Muscle of back (tissue), 11 donors: ENCODE results near the gene ST7. TPM values are rescaled to one million over a fixed set of nuclear protein-coding genes. Genes with fewer than 3 reads are reported as not detected.
A peak's percentile ranks its signal among the peaks of the same experiment; 100 is the strongest.

ENCODE experiments used
- DNase-seq, 3 donors: peaks; one replicate each; pipeline versions ENCODE4 v3.0.0 to v3.0.0-alpha.2; 2013
- polyA plus RNA-seq, 10 donors: library from polyadenylated mRNA; unstranded; fragments of 120-200 nt; gene quantifications; one replicate each; pipeline ENCODE4 v1.2.1, GENCODE V29; 2013; ENCODE audit not compliant: insufficient read length in 10 of 10

Gene ST7
- polyA plus RNA-seq, 10 donors: 13.8 to 23.3 (median 16.7) TPM

DNA sequence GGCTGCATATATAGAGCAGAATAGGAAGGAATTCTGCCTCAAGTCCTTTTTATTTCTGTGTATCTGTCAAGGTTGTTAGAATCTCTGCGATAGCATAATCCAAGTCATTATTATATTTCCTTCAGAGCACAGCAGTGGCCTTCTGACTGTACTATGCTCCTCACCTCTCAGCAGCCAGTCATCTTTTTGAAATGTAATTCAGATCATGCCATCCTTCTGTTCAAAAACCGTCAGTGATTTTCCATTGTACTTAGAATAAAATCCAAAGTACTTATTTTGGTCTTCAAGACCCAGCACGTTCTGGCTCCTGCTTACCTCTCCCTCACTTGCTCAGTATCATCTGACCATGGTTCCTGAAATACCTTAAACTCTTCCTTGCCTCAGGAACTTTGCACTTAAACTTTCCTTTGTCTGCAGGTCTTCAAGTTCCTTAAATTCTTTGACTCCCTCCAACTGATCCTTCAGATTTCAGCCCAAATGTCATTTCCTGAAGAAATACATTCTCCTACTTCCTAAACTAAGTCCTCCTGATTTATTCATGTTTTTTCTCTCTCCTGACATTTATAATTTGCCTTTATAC is 112.4 kb downstream of the ST7 start:
- no peak for DNase-seq

- no peak for DNase-seq
These were observed 113.4 kb downstream of the ST7 start for GRCh38 chr7:117066668-117067067.

- no peak for DNase-seq
These were observed 114.0 kb downstream of the ST7 start for GRCh38 chr7:117067340-117067739.

DNA sequence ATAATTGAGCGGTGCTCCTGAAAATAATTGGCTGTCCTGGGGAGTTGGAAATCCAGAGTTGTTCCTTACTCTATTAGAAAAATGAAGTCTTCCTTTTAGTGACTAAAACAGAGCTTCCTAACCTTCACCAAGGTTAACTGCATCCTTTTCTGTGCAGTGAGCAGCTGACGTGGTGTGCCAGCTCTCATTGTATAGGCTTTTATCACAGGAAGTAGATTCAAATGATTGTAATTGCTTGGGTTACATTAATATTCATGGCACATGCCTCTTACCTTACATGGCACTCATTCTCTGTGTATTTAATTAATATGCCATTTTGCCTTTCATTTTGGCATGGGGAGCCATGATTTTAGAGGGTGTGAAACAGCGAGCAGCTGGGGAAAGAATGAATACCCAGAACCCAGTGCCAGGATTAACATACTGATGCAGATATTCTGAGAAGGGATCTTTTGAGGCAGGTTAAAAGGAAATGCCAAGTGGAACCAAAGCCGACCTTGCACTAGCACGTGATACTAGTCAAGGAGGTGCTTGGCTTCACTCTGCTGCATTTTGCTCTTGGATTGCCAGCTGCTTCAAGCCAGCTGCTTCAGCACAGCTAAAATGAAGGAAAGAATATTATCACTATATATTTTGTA is 115.3 kb downstream of the ST7 start:
- DNase-seq: no peak

DNA sequence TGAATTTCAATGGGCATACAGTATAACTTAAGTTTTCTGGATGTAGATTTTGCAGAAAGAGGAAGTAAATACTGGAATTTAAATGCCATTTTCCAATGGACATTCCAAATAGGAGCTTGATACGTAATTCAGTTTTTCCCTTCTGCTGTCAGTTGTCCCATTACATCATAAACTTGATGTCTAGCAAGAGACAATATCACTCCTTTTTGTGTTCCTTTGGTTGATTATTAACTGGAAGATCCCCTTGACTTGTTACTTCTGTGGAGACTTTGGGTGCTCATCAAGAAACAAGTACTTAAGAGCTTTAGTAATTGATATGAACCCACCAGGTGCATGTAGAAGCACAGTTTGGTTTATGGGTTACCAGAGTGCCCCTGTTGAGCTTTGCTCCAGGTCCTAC is 116.1 kb downstream of the ST7 start:
- DNase-seq: no peak

DNA sequence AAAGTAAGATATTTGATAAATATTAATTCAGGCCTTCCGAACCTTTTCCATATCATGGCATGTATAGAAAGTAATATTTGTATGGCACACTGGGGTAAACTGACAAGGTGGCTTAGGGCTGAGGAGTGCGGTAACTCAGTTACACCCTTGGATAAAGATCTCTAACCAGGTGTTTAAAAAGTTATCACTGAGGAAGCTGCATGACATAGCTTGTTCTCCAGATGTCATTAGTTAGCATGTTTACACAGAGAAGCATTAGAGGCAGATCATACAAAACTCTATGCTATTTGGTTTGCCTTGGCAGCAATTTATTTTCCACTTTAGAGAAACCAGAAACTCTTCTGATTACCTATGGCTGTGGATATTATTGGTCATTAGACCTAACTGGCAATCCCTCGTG is 118.2 kb downstream of the ST7 start:
- no peak for DNase-seq

- peak; percentile 39 to 69 (median 47) for DNase-seq
These were observed 119.4 kb downstream of the ST7 start for GRCh38 chr7:117072620-117073118.

GRCh38 chr7:117074378-117074777 is 121.1 kb downstream of the ST7 start:
- no peak for DNase-seq

- no peak for DNase-seq
These were observed 122.6 kb downstream of the ST7 start for GRCh38 chr7:117075934-117076333.

GRCh38 chr7:117076426-117076943 is 123.2 kb downstream of the ST7 start:
- no peak for DNase-seq

DNA sequence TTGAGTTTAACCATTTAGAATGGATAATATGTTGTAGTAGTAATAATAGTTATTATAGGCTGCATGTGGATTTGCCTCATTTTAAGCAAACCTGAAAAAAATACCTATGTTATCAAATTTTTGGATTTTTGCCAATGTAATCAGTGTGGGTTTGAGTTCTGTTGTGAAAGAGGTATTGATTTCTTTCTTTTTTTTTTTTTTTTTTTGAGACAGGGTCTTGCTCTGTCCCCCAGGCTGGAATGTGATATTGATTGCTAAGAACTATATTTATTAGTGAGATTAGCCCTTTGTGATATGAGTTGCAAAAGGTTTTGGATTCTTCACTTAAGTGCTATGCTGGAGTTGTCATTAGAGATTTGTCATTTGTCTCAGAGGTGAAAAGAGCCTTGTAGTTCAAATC is 124.4 kb downstream of the ST7 start:
- no peak for DNase-seq

DNA sequence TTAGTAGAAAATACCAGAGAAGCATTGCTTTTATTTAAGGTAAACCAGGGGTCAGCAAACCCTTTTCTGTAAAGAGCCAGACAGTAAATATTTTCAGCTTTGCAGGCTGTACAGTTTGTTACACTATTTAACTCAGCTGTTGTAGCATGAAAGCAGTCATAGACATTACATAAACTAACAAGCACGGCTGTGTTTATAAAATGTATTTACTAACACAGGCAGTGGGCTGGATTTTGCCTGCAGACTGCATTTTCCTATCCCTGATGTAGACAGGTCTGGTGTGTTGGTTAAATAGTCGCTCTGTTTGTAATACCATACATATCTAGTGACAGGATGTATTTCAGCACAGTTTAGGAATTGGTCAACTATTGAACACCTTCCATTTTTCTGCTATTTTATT is 129.3 kb downstream of the ST7 start:
- DNase-seq: no peak

GRCh38 chr7:117083648-117084047 is 130.3 kb downstream of the ST7 start:
- DNase-seq: no peak

DNA sequence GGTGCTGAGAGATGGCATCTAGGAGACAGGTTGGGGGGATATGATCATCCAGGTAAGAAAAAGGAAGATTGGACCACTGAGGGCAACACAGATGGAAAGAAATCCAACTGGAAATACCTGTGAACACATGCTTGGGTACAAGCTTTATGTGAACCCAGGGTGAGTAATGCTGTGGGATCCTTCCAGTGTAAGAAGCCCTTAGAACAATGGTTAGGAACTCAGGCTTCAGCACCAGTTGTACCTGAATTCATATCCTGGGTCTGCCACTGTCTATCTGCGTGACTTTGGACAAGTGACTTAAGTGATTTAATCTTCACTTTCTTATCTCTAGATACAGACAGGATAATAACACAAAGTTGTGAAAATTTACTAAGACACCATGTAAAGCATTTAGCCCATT is 131.0 kb downstream of the ST7 start:
- DNase-seq: no peak

GRCh38 chr7:117085275-117085674 is 132.0 kb downstream of the ST7 start:
- DNase-seq: peak in 2 of 3 donors; percentile 25 to 67

- no peak for DNase-seq
These were observed 132.6 kb downstream of the ST7 start for GRCh38 chr7:117085769-117086463.

DNA sequence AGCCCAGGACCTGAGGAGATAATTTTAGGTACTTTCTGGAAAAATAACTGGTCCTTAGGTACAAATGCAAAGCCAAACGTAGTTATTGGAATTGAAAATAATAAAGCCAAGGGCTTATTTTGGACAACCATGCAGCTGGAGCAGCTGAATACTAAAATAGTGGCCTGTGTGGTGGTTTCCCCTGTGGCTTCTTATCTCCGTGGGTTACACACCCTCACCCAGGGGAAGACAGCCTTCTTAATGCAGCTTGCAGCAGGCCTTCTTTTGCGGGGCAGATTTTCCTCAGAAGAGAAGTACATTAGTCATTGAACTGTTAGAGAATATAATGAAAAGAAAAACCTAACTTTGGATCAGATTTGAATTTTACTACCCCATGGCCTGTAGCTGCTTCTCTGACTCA is 133.5 kb downstream of the ST7 start:
- no peak for DNase-seq

DNA sequence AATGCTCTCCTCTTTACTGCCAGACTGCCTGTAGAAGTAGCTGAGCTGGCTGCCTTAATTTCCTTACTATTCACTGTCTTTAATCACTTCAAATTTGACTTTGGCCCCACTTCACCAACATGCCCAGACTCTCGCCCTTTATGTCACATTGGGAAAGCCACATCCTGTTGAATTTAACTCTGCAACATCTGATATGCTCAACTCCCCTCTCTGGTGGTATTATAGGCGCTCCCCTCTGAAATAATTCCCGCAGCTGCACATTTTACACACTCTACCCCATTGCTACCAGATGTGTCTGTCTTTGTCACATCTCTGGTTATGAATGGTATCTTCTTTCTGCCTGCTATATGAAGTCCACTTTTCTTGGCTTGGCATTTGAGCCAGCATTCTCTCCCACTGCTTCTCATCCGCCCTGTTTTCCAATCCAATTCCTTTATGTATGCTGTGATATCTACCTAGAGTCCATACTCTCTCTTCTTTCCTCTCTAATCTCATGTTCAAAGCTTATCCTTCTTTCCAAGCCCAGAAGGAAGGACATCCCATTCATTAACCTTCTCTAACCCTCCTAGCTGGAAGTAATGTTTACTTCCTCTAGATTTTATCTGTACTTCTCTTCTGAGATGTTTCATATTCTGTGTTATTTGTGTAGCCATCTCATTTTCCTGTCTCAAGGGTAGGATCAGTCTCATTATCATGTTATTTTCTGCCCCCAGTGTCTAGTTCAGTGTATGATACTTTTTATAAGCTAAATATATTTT is 134.5 kb downstream of the ST7 start:
- DNase-seq: no peak

DNA sequence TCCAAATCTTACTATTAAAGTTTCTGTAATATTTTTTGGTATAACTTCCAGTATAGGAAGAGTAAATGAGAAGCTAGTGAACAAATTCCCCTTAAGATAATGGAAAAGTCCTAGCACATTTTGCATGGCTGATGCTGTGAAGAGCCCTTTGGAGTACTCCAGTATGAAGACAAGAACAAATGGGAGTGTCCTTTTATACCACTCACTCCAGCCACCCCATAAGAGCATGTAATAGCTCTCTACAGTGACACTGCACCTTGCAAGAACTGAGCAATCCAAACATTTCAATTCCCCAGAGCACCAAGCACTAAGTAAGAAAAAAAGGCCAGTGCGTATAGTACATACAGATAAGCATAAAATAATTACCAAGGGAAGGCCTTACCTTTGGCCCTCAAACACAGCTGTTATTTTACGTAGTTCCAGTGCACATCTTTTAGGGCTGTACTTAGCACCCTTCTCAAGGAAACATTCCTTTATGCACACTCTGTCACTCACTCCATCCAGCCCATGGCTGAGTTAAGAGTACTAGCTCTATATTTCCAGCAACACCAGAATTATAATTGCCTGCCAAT is 135.4 kb downstream of the ST7 start:
- DNase-seq: no peak

DNA sequence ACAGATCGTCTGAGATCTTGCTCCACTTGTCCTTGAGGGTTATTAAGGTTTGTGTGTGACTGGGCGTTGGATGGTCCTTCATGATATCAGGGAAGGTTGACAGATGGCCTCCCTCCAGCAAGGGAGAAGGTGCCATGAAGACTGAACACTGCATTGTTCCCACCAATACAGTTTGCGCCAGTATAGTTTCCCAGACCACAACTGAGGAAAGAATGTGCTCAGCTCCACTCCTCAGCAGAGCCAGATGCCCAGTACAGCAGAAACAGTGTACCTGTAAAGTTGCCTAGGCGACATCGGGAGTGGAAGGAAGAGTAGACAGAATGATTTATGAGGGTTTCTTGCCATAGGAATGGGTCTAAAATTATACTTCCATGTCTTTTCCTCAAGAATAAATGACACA is 137.5 kb downstream of the ST7 start:
- DNase-seq: no peak

- DNase-seq: no peak
These were observed 138.4 kb downstream of the ST7 start for GRCh38 chr7:117091721-117092120.

DNA sequence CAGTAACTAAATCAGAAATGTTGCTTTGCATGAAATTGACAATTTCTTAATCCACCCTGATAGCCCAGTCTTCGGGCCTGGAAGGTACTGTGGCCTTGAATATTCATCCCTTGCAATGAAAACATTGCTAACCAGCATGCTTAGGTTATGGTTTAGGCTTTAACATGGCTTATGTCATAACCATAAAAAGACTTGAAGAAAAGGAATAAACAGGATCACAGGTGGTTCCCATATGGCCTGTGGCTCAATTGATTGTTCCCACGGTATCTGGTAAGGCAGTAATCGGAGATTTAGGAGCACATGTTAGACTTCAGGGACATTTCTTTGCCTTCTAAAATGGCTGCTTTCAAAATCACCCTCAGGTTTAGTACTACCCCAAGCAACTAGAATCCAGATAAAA is 139.5 kb downstream of the ST7 start:
- no peak for DNase-seq
